NCI-H510A (cell line): ENCODE data around the gene CYB5R4.

Source experiments
- DNase-seq: peaks from one replicate; lab custom pipeline; 2025; lab: John Stamatoyannopoulos, UW

CYB5R4 gene

DNA sequence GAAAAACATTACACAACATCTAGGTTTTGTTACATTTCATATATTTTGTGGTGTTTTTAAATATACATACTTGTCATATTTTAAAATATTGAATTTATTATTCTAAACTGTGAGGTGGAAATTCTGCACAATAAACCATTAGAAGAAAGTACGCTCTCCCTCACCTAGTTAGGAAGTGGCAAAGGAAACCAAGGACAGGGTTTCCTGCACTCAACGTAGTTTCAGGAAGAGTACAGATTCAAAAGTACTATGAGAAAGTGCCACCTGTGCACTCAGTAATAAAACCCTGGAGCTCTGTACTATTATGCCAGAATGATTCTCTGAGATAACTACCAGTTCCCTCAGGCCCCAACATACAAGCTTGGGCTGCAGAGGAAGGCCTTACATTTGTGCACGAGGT lies 119.5 kb downstream of the CYB5R4 start:
- DNase-seq: no peak

DNA sequence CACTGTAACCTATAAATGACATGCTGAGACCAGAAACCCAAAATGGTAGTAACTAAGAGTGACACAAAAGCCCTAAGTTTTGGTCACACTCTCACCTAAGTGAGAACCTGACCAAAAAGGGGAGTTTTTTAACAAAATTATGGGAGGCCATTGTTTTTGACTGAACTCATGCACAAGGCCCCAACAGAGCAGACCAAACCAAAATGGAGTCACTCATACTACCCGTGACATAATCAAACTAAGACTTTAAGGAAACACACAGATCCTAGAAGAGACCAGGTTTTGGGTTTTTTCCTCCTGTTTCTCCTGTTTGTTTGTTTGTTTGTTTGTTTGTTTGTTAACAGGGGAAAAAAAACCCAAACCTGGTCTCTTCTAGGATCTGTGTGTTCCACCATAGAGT lies 124.9 kb downstream of the CYB5R4 start:
- no peak for DNase-seq

DNA sequence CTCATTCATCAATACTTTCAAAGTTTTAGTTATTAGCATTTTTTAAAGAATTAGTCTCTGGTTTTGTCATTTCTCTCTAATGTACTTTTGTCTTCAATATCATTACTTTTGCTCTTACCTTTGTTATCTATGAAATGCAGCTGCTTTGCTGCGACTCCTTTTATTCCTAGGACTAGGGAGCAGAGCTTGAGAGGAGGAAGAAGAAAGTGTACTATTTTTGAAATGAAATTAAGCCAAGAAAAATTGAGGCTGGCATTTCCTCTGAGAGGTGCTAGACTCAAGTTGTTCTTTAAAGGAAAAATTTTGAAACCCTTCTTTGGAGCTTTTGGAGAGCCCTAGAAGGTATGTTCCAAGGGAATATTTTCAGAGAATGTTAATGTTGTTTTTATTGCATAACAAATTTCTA lies 125.8 kb downstream of the CYB5R4 start:
- DNase-seq: no peak

DNA sequence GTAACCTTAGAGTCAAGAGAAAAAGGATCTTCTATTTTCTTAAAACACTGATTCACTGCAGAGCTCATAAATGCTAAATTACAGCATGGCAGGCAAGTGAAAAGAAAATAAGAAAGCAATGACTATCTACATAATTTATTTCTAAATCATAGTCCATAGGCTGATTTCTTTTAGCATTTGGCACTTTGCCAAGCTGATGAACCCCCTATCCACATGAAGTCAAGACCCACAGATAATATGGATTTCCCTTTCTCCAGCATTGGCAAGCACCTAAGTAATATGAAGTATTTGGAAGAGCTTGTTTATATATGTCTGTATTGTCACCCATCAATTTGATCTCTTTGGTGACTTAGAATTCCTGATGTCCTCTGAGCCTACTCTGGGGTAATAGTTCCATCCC lies 126.2 kb downstream of the CYB5R4 start:
- DNase-seq: no peak

DNA sequence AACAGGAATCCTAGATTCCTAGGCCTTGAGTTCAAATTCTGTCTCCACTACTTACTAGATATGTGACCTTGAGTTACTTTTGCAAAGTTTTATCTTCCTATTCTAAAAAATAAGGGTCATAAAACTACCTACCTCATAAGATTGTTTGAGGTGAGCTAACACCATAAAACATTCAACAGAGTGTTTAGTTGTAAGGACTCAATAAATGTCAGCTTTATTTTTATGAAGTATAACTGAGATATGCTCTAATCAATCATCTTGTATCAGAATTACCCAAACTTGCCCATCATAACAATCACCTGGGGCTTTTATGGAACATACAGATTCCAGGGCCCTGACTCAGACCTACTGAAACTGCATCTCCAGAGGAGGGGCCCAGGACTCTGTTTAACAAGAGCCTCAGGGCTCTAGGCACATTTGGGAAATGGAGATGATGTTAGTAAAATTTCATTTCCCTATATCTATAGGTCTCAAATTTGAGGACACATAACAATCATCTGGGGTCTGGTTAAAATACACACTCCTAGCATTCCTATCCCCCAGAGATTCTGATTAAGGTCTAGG lies 138.6 kb downstream of the CYB5R4 start:
- no peak for DNase-seq

DNA sequence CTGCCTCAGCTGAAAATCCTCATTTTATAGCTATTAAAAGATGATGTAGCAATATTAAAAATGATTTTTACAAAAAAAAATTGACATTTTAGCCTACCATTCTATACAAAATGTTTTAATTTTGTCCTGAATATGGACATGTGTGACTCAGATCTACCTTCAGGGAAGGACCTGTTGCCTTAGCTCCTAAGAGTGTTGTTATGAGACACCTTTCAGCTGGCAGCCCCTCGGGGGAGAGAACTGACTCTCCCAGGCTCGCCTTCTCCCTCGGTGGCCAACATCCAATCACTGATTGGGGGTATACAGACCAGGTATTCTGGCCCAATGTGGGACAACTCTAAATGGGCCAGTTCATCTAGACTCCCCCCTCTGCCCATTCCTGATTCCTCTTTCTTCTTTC lies 141.6 kb downstream of the CYB5R4 start:
- no peak for DNase-seq

DNA sequence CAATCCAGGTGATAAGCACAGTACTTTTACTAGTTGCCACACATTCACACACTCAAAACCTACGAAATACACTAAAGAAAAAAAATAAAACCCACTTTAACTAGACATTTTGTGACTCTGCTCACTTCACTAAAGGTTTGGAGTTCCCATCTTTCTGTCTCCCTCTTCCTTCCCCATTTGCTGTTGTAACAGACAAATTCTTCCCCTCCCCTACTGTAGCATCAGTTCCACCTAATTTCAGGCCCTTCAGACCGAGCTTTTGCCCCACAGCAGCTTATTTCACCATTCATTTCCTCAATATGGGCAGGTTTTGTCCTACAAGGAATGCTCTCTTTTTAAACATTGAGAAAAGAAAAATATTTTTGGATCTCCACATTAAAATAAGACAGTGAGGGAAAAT lies 142.7 kb downstream of the CYB5R4 start:
- no peak for DNase-seq

DNA sequence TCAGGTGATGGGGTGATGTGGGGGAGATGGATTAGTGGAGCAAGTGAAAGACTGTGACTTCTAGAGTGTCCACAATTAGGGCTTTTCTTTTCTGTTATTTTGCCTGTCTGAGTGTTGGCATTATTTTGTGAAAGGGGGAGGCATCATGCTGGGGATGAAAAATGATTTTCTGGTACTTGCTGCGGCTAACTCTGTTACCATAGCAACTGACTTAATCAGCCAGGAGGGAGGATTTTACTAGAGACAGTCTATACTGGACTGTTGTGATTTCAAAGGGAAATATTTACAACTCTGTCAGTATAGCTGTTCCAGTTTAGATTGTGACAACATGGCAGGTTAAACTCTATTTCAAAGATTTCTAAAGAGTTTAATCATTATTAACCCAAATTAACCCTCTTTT lies 143.6 kb downstream of the CYB5R4 start:
- DNase-seq: no peak

DNA sequence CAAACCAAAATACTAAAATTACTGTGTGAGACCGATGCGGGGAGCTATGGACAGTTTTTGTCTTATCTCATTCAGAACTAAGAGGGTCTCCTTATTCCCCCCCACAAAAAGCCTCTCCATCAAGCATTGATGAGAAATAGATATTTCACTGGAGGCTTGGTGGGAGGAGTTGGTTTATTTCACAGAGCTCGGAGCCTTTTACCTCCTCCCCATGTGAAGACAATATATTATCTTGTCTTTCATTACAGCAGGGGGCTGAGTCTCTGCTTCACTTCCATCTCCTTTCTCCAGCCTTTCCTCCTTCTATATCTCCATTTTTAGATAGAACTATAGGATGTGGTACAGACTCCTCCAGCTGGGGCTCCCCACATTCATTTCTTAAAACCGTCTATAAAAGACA lies 144.2 kb downstream of the CYB5R4 start:
- DNase-seq: no peak

DNA sequence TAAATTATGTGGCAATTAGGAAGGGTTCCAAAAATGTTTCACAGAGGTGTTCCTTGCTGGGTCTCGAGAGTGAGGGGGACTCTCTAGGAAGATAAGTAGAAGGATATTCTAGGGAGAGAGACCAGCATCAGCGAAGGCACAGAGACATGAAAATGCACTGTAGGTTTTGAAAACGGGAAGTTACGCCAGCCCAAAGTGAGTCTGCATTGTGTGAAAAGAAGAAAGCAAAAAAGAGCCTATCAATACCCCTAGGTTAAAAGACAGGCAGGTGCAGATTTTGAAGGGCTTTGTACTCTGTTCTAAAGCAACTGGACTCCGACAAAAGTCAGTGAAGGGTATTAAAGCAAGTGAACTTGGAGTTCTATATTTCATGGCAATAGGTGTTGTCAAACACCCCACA lies 148.4 kb downstream of the CYB5R4 start:
- DNase-seq: no peak

DNA sequence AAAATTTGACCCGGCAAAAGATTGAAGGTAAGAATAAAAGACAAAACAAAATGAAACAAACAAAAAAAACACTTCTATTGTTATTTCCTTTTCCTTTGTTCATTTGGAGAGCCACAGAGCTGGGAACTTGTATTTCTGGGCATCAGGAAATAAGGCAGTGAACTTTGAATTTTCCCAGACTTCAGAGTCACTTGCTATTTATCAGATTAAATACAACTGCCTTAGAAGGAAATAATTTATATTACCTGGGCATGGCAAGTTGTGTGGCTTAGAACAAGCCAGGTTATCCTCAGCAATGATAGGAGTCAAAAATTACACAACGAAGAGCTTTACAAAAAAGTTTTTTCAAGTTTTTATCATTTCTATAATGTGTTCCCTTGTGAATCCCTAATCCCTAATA lies 153.9 kb downstream of the CYB5R4 start:
- no peak for DNase-seq

DNA sequence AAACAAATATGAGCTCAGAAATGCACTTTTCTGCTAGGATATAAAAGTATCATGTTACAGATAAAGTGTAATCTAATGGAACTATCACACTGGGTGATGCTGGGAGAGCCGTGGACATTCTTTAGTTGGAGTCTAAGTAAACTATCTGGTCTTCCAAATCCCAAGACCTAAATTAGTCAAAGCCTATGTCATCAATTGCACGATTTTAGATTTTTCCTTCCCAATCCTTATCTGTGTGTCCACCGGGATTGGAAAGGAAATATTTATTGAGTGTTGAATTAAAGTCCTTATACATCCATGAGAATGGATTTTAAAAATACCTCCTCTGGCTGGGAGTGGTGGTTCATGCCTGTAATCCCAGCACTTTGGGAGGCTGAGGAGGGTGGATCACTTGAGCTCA lies 154.4 kb downstream of the CYB5R4 start:
- no peak for DNase-seq

DNA sequence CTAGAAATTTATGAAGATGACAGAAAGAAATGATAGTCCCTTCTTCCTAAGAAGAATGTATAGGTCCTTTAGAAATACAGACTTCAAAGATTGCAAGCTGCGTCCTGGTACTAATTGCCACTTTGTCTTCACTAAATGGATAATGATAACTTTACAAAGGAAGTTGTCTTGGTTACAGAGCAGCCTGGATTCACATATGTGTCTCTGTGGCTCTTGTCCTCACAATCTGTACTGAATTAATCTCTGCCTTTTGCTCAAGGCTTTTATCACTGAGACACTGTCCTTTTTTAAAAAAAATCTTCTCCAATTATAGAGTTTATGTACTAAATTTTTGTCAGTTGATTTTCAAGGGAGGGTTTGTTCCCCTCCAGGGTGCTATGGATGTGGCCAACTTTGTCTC lies 156.5 kb downstream of the CYB5R4 start:
- no peak for DNase-seq
